ENCODE data around the gene GCG.

Gene GCG

DNA sequence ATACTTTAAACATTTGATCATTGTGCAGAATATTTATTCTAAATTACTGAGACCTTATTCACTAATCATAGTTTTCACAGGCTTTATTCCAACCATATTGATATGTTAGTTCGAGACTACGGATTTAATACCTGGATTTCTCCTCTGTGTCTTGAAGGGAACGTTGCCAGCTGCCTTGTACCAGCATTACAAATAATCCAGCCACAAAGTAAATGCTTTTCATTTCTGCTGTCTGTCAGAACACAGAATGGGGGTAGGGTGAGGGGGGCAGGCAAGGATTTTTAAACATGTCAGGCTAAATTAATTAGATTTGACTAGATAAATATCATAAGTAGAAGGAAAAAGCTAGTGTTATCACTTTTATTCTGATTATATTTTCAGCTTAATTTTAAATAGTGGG, 3.1 kb downstream of the GCG start:
- no peak for DNase-seq

DNA sequence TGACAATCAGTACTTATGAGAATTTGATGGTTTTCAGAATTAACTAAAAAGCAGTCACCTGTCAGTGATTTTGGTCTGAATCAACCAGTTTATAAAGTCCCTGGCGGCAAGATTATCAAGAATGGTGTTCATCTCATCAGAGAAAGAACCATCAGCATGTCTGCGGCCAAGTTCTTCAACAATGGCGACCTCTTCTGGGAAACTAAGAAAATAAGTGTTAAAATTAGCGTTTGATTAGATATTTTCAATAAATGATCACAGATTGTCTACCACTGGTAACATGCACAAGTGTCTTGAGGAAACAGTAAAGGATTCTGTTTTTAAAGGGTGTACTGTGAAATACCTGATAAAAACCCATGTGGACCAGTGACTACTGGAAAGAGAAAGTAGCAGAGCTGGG, 8.1 kb downstream of the GCG start:
- no peak for DNase-seq

DNA sequence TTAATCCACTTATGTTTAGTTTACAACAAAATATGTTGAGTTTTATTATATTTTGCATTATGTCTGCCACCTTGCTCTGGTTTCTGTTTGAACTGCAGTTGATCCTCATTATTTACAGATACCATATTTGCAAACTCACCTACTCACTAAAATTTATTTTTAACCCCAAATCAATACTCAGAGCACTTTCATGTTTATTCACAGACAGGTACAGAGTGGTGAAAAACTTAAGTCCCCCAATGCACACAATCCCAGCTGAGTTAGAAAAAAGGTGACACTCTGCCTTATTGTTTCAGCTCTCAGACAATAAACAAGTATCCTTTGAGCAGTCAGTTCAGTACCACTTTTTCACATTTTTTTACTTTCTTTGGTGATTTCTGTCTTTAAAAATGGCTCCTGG, 13.7 kb downstream of the GCG start:
- no peak for DNase-seq

DNA sequence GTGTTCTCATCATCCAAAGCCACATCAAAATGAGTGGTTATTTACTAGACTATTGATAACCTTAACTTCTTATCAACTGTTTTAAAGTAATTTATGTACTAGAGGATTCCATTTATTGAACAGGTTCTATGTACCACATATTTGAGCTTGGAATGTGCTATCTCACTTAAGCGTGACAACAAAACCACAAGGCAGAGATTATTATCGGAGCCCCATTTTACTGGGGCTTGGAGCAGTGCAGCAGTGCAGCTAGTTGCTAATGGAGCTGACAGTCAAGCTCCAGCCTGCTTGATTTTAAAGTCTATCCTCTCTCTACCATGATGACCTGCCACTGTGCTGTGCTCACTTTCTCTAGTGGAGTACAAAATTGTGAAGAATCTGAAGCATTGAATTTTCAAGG, 24.6 kb downstream of the GCG start:
- no peak for DNase-seq

DNA sequence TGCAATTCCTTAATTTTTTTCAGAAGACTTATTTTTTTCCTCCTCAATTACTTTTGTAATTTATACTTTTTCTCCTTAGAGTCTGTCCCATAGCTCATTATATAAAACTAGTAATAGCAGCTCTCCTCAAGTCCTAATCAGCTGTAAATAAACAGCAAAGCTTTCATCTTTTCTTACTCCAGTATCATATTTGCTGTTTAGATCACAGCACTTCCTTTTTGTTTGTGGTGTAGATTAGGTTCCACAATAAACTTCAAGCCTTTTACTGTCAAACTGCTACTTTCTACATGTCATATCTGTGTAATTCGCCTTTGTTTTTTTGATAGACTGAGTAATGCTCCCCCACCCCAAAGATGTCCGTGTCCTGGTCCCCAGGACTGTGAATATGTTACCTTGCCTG, 25.5 kb downstream of the GCG start:
- no peak for DNase-seq

DNA sequence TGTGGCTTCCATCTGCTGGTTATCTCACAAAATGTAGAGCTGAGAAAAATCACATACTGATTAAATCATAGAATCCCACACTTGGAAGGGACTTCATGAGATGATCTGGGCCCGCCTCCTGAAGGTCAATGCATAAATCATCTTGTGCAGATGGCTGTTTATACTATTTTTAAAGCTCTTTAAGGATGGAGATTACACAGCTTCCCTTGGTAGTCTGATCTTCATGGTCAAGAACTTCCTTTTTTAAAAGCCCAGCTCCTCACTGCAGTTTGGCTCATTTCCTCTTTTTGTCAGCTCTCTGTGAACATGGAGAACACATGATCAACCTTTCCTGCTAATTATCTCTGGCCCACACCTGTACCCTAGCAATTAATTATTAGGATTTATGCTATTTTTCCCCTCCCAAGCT, 25.9 kb downstream of the GCG start:
- peak in 1 of 2 donors; percentile 24 for DNase-seq

DNA sequence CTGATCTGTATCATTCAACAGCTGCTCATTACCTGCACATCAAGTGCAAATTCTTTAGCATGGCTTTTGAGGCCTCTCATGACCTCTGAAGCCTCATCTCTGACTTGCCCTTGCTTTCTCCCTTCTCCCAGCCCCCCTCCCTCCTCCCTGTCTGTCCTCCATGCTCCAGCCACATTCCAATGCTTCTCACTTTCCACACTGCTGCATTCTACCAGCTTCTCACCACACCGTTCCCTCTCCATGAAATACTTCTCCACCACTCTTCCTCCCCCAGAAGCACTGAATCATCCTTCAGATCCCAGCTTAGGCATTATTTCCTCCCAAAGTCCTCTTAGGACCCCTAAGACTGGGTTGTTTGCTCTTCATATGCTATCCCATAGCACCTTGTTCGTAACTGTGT, 26.9 kb downstream of the GCG start:
- DNase-seq = no peak

DNA sequence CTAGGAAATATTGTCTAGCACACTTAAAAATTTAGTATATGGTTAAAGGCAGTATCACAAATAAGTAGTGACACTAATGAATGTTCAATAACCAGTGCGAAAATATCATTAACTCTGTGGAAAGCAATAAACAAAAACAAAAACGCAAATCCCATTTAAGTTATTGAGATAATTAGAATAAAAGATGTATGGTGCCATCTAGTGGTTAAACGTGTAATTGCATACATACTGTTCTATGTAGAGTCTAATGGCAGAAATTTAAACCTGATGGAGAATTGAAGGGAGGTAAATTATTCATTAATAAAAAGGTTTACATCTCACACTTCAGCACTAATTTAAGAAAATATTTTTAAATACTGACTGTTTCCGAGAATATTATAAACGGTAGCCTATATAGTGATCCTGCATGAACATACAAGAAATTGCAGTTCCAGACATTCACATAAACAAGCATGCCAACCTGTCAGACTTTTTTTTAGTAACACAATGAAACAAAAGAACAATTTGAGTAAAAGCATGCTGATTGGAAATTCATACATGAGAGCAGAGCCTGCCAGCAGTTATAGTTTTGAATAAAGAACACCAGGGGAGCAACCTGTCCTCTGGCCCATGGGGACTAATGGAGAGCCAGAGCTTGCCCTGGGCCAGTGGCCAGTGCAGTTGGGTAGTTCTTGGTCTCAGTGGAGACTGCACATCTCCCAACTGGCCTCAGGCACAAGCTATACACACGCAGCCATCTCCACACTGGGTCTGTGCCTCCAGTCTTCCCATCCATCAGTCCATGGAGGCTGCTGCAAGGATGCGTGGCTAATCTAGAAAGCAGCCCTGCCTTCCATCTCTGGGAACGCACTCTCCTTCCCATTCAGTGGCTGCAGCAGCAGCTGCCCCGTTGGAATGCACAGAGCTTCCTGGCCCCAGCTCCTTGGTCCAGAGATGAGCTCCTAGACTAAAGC, 28.0 kb downstream of the GCG start:
- DNase-seq = peak in 1 of 2 donors; percentile 76

DNA sequence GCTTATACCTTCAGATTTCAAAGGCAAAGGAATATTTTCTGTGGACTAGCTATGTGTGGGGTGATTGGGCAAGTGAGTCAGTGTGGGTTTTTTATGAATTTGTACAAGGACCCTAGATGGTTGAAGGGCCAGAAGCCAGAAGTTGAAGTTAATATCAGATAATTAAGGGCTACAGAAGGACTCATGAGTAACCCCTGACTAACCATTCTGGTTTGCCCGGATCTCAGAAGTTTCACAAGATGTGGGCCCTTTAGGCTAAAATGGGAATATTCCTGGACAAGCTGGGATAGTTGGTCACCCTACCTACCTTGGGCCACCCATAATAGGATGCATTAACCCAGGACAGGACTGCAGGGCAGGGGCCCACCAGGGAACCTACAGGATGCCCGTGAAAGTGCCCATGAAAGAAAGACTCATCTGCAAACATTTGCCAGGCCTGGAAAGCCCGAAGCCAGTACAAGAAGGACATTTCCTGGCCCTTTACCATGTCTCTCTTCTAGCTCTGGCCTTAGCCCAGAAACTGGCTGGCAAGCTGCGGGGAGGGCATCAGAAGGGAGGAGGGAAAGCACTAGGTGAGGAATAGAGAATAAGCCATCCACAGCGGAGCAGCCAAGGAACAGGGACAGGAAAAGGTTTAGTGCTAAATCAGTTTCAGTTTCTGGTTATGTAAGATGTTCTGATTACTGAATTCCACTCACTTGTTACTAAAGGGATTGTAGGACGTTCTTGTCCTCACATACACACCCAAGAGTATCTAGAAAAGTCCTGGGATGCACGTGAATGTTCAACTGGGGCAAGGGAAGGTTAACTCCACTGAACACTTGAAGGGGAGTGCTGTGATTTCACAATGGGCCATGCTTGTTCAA, 33.6 kb downstream of the GCG start:
- no peak for DNase-seq

DNA sequence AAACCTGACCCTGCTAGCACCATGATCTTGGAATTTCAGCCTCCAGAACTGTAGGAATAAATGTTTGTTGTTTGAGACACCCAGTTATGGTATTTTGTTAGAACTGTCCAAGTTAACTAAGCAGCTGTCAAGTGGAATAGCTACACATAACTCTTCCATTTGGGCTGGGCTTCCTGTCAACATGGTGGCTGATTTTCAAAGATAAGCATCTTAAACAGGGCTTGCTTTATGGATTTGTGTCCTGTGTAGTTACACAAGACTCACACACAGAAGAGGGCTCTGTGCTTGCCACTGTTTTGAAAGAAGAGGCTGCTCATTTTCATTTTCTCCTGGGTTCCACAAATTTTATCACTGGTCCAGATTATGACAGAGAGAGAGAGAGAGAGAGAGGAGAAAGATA, 35.7 kb downstream of the GCG start:
- no peak for DNase-seq

DNA sequence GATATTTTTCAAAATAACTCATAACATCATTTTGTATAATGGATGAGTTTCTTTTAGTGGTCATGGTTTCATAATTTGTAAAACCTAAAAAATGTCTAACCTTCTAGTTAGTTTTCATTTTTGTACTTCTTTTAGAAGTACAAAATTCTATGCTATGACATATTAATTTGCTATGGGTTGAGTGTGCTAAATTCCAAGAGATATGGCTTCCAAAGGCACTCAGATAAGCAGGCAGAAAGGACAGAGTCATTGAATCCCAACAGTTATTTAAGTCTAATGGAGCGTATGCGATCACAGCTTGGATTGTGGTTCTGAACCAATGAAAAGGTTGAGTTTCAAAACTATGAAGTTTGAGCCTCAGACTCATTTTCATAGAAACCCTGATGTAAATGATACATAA, 37.0 kb downstream of the GCG start:
- DNase-seq = no peak

DNA sequence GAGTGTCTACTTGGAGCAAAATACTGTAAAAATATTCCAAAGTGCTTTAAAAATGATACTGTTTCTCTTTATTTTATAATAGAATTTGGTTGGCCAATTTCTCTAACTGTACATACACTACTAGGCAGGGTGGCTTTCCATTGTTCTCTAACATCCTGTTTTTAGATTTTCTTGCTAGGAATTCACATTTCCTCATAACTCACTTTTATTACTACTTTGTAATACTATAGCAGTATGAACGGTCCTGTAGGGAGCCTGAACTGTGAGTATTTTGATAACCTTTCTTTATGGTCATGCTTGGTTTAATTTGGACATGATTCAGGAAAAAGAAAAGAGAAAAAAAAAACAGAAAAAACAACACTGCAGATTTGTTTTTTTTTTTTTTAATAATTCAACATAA, 37.8 kb downstream of the GCG start:
- DNase-seq = no peak

DNA sequence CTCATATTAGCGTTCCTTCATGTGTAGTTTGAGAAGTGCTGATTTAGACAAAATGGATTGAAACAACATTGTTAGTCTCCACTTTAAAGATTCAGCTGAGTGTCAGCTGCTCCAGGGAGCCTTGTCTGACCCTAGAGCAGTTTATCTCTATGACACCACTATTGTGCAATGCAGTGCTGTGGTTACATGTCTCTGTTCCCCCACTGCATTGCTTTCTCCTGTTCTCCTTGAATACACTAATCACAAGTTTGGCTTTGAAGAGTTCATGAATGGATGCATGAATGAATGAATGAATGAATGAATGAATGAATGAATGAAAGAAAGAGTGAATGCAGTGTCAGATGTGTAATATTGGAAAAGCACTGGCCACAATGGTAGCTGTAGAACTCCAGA, 38.3 kb downstream of the GCG start:
- no peak for DNase-seq

DNA sequence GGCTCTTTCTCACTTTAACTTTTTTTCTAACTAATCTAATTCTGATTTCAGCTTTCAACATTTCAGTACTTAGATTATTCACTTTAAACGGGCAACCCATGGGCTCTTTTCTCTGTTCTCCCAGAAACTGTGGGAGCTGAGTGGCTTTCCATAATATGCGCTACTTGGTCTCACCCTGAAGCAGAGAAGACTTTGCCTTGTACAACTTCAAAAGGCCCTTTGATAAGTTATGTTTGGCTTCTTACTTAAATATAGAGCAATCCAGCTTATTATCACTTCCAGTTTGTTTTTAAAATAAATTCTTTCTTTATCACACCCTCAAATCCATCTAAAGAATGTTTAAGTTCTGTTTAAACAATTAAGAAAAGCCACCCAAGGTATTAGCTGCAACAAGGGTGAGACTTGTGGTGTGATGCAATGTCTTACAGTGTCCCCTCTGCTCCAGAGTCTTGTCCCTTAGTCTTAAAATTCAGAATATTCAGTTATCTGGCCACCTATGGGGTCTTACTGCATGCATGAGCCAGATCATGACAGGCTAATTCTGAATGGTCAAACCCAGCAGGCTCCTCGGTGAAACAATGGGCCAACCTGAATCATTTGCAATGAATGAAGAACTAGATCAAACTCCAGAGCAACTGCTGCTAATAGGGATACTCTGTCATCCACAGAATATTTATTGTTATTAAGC, 38.8 kb downstream of the GCG start:
- DNase-seq = no peak

DNA sequence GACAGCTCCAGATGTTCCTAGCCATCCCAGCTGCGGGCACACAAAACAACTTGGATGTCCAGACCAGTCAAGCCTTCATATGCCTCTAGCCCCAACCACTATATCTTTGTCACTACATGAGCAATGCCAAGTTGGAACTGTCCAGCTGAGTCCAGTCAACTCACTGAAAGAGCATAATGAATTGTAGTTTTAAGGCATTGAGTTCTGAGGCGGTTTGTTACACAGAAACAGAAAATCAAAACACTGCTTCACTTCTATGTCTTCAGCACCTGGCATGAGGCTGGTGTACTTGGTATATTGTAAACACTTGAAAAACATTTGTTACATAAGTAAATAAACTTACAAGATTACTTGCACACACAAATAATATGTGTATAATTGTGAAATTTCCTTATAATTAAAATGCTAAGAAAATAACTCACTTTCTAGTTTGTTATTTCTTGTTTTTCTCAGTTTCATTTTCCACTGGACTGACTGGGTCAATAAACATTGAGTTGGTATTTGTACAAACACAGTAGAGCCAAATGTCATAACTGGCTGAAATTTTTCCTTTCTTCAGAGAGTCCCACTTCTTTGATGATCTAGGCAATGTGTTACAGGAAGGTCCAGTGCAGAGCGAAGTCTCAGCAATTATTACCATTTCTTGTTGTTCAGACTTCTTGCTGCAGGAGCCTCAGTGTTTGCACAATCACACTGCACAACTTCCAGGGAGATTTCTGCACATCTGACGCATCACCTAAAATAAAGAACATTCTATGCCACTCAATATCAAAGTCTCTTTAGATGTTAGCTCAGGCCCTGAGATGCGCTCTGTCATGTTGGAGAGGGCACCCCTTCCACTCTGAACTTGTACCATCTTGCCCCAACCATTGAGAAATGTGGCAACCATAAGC, 39.8 kb downstream of the GCG start:
- no peak for DNase-seq

DNA sequence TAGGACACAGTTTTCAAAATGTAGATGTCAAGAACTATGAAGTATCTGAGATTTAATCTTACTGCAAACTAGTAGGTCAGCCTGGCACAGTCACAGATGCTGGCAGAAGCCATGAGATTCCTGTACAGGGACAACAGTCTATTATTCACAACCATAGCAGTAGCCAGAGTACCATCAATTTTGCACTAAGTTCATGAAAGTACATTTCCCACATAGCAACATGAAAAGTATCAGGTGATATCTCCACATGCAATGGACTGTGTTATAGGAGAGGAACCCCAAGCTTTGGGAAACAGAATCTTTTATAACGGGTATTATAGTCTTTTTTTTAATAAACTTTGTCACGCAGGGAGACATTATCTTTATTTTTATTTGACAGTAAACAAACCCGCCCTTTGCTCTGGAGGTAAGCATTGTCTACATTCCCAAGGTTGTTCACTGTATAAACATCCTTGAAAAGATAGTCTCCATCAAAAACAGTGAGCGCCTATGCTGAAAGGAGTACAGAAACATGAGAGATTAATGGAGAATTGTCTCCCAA, 44.6 kb downstream of the GCG start:
- DNase-seq = no peak

DNA sequence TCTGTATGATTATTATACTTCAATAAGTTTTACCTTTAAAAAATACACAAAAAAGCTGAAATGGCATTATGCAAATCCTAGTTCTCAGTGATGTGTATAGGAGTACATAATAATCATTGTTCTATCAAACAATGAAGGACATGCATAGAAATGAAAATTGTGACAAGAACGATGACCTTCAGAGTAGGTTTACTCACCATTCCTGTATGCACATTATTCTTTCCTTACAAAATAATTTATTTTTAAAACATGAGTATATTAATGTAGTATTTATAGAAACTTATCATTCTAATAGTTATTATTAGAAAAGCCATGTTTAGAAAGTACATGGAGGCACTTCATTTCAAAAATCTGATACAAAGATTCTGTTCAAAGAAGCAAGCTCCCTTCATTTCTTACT, 45.3 kb downstream of the GCG start:
- DNase-seq = no peak

DNA sequence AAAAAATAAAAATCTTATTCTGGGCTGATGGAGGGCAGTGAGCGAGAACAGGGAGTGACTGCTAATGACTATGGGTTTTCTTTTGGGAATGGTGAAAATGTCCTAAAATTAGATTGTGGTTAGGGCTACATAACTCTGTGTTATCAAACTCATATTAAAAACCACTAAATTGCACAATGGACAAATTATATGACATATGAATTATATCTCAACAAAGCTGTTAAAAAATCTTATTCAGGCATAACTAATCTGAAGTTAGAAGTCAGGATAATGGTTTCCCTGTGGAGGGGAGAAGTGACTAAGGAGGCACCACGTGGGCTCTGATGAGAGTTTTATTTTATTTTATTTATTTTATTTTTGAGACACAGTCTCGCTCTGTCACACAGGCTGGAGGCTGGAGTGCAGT, 45.9 kb downstream of the GCG start:
- DNase-seq = no peak

DNA sequence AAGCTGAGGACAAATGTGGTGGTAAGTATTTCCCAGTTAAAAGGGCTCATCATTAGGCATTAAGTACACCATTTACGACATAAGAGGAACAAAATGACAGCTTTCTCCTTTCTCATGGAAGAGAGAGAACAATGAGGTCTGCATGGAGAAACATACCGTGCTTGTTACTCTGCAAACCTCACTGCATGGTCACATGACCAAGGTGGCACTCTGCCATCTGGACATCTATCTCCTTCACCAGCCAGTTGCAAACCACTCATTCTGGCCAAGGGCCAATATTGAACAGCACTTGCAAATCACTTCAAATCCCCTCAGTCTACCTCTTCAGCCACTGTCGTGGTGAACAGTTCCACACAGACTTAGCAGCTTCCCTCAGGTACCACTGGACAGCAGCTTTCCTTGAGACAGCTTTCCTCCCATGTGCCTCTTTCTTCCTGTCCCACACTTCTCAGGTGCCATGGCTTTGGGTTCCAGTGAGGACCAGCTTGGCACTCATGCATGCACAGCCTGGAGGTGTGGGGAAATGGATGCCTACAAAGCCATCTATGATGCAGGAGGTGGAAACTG, 48.5 kb downstream of the GCG start:
- no peak for DNase-seq

DNA sequence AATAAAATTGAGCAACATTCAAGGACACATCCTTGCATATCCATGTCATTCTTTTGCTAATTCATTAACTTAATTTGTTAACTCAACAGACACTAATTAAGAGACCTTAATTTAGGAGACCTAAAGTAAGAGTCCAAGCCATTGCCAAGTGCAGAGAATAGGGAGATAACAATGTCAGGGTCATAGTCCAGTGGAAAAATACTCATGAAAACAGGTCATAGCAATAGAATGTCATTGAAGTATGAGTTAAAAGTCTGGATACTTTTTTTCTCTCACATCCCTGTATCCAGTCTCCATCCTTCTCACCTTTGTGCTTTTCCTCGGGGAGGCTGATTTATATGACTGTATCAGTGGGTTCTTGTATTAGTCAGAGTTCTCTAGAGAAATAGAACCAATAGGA, 51.5 kb downstream of the GCG start:
- no peak for DNase-seq

DNA sequence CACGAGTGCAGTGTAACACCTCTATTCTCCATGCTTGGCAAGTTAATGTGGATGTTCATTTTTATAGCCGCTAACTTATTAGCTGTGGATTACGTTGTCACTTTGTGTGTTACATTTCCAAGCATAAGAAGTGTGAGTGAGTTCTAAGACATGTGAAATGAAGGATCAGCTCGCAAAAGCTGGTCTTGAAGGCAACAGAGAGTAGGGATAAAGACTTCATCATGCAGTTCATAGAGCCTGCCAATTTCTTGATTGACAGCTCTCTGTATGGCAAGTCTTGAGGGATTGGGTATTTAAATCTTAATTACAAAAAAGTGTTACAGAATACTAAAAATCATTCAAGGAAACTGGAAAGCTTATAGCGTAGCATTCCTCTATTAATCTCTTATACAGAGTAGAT, 52.2 kb downstream of the GCG start:
- no peak for DNase-seq

Data from CD4-positive, alpha-beta T cell treated with Interleukin-4 for 1 hour (primary cell).